GM18858 (cell line): ENCODE results near the gene PCSK6.
"Not testable (repeated sequence)": the region's sequence is repeated elsewhere in the genome, so short reads cannot be mapped to it uniquely, and the experiment has no call there.

Experiments used
- ATAC-seq: cut with Tn5 transposase; IDR thresholded peaks from one replicate; pipeline ENCODE4 v1.9.1; 2021; ENCODE audit not compliant: unreplicated experiment

Gene PCSK6

GRCh38 chr15:101384276-101384675 is 105.2 kb downstream of the PCSK6 start:
- ATAC-seq: no peak

GRCh38 chr15:101382544-101382943 is 107.0 kb downstream of the PCSK6 start:
- ATAC-seq: no peak

GRCh38 chr15:101381671-101382212 is 107.8 kb downstream of the PCSK6 start:
- no peak for ATAC-seq

GRCh38 chr15:101380146-101380545 is 109.4 kb downstream of the PCSK6 start:
- ATAC-seq: no peak

- ATAC-seq: no peak
These were observed 109.9 kb downstream of the PCSK6 start for GRCh38 chr15:101379647-101380046.

- no peak for ATAC-seq
These were observed 110.6 kb downstream of the PCSK6 start for GRCh38 chr15:101378879-101379278.

GRCh38 chr15:101378171-101378755 is 111.2 kb downstream of the PCSK6 start:
- ATAC-seq: no peak

- no peak for ATAC-seq
These were observed 112.7 kb downstream of the PCSK6 start for GRCh38 chr15:101376615-101377395.

GRCh38 chr15:101375006-101375405 is 114.5 kb downstream of the PCSK6 start:
- ATAC-seq: not testable (repeated sequence)

- no peak for ATAC-seq
These were observed 115.2 kb downstream of the PCSK6 start for GRCh38 chr15:101374326-101374725.

- no peak for ATAC-seq
These were observed 115.9 kb downstream of the PCSK6 start for GRCh38 chr15:101373577-101373976.

- no peak for ATAC-seq
These were observed 116.5 kb downstream of the PCSK6 start for GRCh38 chr15:101372960-101373525.

- ATAC-seq: no peak
These were observed 117.3 kb downstream of the PCSK6 start for GRCh38 chr15:101372149-101372577.

GRCh38 chr15:101371519-101371918 is 118.0 kb downstream of the PCSK6 start:
- no peak for ATAC-seq

- ATAC-seq: no peak
These were observed 118.4 kb downstream of the PCSK6 start for GRCh38 chr15:101371081-101371480.

- no peak for ATAC-seq
These were observed 119.0 kb downstream of the PCSK6 start for GRCh38 chr15:101370330-101371024.

- no peak for ATAC-seq
These were observed 119.8 kb downstream of the PCSK6 start for GRCh38 chr15:101369676-101370075.

- no peak for ATAC-seq
These were observed 120.5 kb downstream of the PCSK6 start for GRCh38 chr15:101368861-101369642.

- no peak for ATAC-seq
These were observed 121.3 kb downstream of the PCSK6 start for GRCh38 chr15:101368086-101368780.

GRCh38 chr15:101366853-101367252 is 122.7 kb downstream of the PCSK6 start:
- ATAC-seq: no peak
